ENCODE measurements around the gene CDT1. TPM values are rescaled to one million over a fixed set of nuclear protein-coding genes. Genes with fewer than 3 reads are reported as not detected.

CDT1 gene
- total RNA-seq, 1 experiment from 2014 or later = 160 TPM

GRCh38 chr16:88779406-88780141, 24.0 kb upstream of the CDT1 start (continued):
- TF ChIP-seq, protein P1, sequence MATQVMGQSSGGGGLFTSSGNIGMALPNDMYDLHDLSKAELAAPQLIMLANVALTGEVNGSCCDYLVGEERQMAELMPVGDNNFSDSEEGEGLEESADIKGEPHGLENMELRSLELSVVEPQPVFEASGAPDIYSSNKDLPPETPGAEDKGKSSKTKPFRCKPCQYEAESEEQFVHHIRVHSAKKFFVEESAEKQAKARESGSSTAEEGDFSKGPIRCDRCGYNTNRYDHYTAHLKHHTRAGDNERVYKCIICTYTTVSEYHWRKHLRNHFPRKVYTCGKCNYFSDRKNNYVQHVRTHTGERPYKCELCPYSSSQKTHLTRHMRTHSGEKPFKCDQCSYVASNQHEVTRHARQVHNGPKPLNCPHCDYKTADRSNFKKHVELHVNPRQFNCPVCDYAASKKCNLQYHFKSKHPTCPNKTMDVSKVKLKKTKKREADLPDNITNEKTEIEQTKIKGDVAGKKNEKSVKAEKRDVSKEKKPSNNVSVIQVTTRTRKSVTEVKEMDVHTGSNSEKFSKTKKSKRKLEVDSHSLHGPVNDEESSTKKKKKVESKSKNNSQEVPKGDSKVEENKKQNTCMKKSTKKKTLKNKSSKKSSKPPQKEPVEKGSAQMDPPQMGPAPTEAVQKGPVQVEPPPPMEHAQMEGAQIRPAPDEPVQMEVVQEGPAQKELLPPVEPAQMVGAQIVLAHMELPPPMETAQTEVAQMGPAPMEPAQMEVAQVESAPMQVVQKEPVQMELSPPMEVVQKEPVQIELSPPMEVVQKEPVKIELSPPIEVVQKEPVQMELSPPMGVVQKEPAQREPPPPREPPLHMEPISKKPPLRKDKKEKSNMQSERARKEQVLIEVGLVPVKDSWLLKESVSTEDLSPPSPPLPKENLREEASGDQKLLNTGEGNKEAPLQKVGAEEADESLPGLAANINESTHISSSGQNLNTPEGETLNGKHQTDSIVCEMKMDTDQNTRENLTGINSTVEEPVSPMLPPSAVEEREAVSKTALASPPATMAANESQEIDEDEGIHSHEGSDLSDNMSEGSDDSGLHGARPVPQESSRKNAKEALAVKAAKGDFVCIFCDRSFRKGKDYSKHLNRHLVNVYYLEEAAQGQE (IDR thresholded peaks at IDR 0.05; ENCODE audit: low read depth) = no peak
- no peak for TF ChIP-seq YY1 (IDR thresholded peaks at IDR 0.05; ENCODE audit: extremely low read depth, insufficient replicate concordance, low read depth, low read length)
- TF ChIP-seq EZH2 (IDR thresholded peaks at IDR 0.05) = no peak
- TF ChIP-seq CEBPB (IDR thresholded peaks at IDR 0.05; ENCODE audit: low read depth) = no peak
- TF ChIP-seq SP1 (IDR thresholded peaks at IDR 0.05; ENCODE audit: low read depth) = no peak
- TF ChIP-seq ATF3 (IDR thresholded peaks at IDR 0.05) = no peak

- Histone ChIP-seq H2AFZ (ENCODE audit: low read depth, low read length, poor library complexity, severe bottlenecking) (no peak overlapping the region), H3K36me3 (ENCODE audit: control insufficient read depth in 1 of 2, insufficient read depth in 2 of 2, low read length in 2 of 2) (peaks cover 0 to 7% of the 10 kb centered on the region in 2 experiments; a peak in 1 of 4 replicates), H3K4me2 (ENCODE audit: low read length) (peak overlapping the region; percentile 92), H4K20me1 (ENCODE audit: insufficient read depth) (peaks cover 11% of the 10 kb centered on the region; the same call in 1 of the 2 replicates), H3K9me2 (ENCODE audit: insufficient read depth) (no peaks in the 10 kb centered on the region), H3K79me2 (ENCODE audit: insufficient read depth, low read length) (peaks cover 95% of the 10 kb centered on the region), H3K4me3 (replicated peaks in 1 of 2; ENCODE audit: low read depth in 1 of 2, low read length in 2 of 2) (no peak overlapping the region), H3K9ac (ENCODE audit: low read length) (peak overlapping the region; percentile 94), H3K4me1 (ENCODE audit: control insufficient read depth in 1 of 2, insufficient read depth in 2 of 2, low read length in 2 of 2) (peaks cover 37 to 51% of the 10 kb centered on the region in 2 experiments), H3K27me3 (ENCODE audit: insufficient read depth, low read length) (no peaks in the 10 kb centered on the region), H3K27ac (ENCODE audit: low read depth, low read length) (peak overlapping the region; percentile 91), H3K9me3 (ENCODE audit: control insufficient read depth in 1 of 2, insufficient read depth in 1 of 2, low read depth in 1 of 2, low read length in 2 of 2) (no peaks in the 10 kb centered on the region)
- POLR2A ChIA-PET = interaction anchor here (0.6 to 4.3 kb wide), 4 partner anchors 7 to 43 kb away, joined by 3 to 22 read pairs (median 7); no protein-coding TSS in a partner anchor
- DNase-seq (ENCODE audit: low read depth, low spot score) = no peak
- BruUV-seq (replicated peaks) = no TSS peak
- ATAC-seq = no peak
- intact Hi-C loops (cut with micrococcal nuclease) = no loop called here
- RAD21 ChIA-PET (ENCODE audit: low non-redundant PET in 1 of 2, low total read pairs in 2 of 2, uncharacterized antibody in 2 of 2, unreplicated experiment in 2 of 2) = no interaction called here
- TF ChIP-seq, protein P1 (IDR thresholded peaks at IDR 0.05; ENCODE audit: low read depth) = no peak
- TF ChIP-seq SP1 (IDR thresholded peaks at IDR 0.05; ENCODE audit: low read depth) (no peak), EZH2phosphoT487 (IDR thresholded peaks at IDR 0.05; ENCODE audit: borderline replicate concordance) (no peak), JUND (IDR thresholded peaks at IDR 0.05) (no peak)
- TF ChIP-seq, protein P2, sequence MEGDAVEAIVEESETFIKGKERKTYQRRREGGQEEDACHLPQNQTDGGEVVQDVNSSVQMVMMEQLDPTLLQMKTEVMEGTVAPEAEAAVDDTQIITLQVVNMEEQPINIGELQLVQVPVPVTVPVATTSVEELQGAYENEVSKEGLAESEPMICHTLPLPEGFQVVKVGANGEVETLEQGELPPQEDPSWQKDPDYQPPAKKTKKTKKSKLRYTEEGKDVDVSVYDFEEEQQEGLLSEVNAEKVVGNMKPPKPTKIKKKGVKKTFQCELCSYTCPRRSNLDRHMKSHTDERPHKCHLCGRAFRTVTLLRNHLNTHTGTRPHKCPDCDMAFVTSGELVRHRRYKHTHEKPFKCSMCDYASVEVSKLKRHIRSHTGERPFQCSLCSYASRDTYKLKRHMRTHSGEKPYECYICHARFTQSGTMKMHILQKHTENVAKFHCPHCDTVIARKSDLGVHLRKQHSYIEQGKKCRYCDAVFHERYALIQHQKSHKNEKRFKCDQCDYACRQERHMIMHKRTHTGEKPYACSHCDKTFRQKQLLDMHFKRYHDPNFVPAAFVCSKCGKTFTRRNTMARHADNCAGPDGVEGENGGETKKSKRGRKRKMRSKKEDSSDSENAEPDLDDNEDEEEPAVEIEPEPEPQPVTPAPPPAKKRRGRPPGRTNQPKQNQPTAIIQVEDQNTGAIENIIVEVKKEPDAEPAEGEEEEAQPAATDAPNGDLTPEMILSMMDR (IDR thresholded peaks at IDR 0.05 in 2 of 3, conservative IDR thresholded peaks at IDR 0.05 in 1 of 3; ENCODE audit: borderline replicate concordance in 1 of 3, insufficient read depth in 1 of 3, low read depth in 2 of 3, low read length in 2 of 3) = no peak
- CTCF ChIA-PET = interaction anchor here (8.9 kb wide), 1 partner anchor 43 kb away, joined by 59 read pairs; no protein-coding TSS in a partner anchor
Measured at GRCh38 chr16:88780142-88781062, 23.2 kb upstream of the CDT1 start.
